ENCODE data around the gene LSS. TPM values are rescaled to one million over a fixed set of nuclear protein-coding genes. Genes with fewer than 3 reads are reported as not detected.

Gene LSS
- total and polyA plus RNA-seq, 2 experiments from 2014 or later, result 55.0 to 237 TPM

DNA sequence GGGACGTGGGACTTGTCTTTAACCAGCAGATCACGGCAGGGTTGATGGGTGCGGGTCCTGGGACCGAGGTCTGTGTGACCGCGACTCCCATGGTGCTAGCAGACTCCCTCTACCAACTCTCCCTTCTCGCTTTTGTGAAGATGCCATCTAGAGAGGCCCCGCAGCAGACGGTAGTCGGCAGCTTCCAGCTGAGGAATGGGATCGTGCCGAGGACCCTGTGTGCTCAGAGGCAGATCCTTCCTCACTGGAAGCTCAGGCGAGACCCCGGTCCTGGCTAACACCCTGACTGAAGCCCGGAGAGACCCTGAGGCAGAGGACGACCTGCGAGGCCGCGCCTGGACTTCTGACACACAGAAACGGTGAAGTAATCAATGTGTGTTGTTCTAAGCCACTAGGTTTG lies 31.8 kb downstream of the LSS start (continued):
- TF ChIP-seq EZH2 (IDR thresholded peaks at IDR 0.05; ENCODE audit: low read depth, unreplicated experiment) (no peak), JUNB (IDR thresholded peaks at IDR 0.05; ENCODE audit: unreplicated experiment) (no peak), CREB1 (CRISPR knock-in tag; IDR thresholded peaks at IDR 0.05; ENCODE audit: low read depth) (no peak), NANOG (IDR thresholded peaks at IDR 0.05; ENCODE audit: borderline replicate concordance) (no peak), ZNF331 (CRISPR knock-in tag; IDR thresholded peaks at IDR 0.05; ENCODE audit: low read depth) (no peak), STAT1 (IDR thresholded peaks at IDR 0.05; ENCODE audit: unreplicated experiment) (no peak), ETS1 (IDR thresholded peaks at IDR 0.05) (no peak), EZH2phosphoT487 (IDR thresholded peaks at IDR 0.05; ENCODE audit: unreplicated experiment) (no peak), POLR2AphosphoS5 (IDR thresholded peaks at IDR 0.05; ENCODE audit: low read depth) (no peak), ZNF114 (CRISPR knock-in tag; IDR thresholded peaks at IDR 0.05) (no peak)
- TF ChIP-seq, protein P1, sequence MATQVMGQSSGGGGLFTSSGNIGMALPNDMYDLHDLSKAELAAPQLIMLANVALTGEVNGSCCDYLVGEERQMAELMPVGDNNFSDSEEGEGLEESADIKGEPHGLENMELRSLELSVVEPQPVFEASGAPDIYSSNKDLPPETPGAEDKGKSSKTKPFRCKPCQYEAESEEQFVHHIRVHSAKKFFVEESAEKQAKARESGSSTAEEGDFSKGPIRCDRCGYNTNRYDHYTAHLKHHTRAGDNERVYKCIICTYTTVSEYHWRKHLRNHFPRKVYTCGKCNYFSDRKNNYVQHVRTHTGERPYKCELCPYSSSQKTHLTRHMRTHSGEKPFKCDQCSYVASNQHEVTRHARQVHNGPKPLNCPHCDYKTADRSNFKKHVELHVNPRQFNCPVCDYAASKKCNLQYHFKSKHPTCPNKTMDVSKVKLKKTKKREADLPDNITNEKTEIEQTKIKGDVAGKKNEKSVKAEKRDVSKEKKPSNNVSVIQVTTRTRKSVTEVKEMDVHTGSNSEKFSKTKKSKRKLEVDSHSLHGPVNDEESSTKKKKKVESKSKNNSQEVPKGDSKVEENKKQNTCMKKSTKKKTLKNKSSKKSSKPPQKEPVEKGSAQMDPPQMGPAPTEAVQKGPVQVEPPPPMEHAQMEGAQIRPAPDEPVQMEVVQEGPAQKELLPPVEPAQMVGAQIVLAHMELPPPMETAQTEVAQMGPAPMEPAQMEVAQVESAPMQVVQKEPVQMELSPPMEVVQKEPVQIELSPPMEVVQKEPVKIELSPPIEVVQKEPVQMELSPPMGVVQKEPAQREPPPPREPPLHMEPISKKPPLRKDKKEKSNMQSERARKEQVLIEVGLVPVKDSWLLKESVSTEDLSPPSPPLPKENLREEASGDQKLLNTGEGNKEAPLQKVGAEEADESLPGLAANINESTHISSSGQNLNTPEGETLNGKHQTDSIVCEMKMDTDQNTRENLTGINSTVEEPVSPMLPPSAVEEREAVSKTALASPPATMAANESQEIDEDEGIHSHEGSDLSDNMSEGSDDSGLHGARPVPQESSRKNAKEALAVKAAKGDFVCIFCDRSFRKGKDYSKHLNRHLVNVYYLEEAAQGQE (IDR thresholded peaks at IDR 0.05; ENCODE audit: unreplicated experiment), result no peak
- TF ChIP-seq, protein P2, sequence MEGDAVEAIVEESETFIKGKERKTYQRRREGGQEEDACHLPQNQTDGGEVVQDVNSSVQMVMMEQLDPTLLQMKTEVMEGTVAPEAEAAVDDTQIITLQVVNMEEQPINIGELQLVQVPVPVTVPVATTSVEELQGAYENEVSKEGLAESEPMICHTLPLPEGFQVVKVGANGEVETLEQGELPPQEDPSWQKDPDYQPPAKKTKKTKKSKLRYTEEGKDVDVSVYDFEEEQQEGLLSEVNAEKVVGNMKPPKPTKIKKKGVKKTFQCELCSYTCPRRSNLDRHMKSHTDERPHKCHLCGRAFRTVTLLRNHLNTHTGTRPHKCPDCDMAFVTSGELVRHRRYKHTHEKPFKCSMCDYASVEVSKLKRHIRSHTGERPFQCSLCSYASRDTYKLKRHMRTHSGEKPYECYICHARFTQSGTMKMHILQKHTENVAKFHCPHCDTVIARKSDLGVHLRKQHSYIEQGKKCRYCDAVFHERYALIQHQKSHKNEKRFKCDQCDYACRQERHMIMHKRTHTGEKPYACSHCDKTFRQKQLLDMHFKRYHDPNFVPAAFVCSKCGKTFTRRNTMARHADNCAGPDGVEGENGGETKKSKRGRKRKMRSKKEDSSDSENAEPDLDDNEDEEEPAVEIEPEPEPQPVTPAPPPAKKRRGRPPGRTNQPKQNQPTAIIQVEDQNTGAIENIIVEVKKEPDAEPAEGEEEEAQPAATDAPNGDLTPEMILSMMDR (conservative IDR thresholded peaks at IDR 0.05; ENCODE audit: low read depth in 2 of 2), result no peak

- Mint-ChIP-seq H3K9me3 (no peaks in the 10 kb centered on the region), H3K27ac (no peak overlapping the region), H3K36me3 (ENCODE audit: low read depth) (peaks cover 73% of the 10 kb centered on the region), H3K4me1 (no peaks in the 10 kb centered on the region), H3K4me3 (no peak overlapping the region), H3K27me3 (ENCODE audit: insufficient read depth, low read depth, poor library complexity) (peaks cover 7% of the 10 kb centered on the region)
- TF ChIP-seq, protein P2 (conservative IDR thresholded peaks at IDR 0.05; ENCODE audit: low read depth in 2 of 2), result no peak
- TF ChIP-seq POLR2AphosphoS5 (IDR thresholded peaks at IDR 0.05; ENCODE audit: low read depth), result no peak
- no peak for TF ChIP-seq ZNF114 (CRISPR knock-in tag; IDR thresholded peaks at IDR 0.05)
- no peak for TF ChIP-seq EZH2phosphoT487 (IDR thresholded peaks at IDR 0.05; ENCODE audit: unreplicated experiment)
- TF ChIP-seq, protein P1 (IDR thresholded peaks at IDR 0.05; ENCODE audit: unreplicated experiment), result no peak
- no peak for TF ChIP-seq ETS1 (IDR thresholded peaks at IDR 0.05)
- TF ChIP-seq STAT1 (IDR thresholded peaks at IDR 0.05; ENCODE audit: unreplicated experiment), result no peak
- TF ChIP-seq ZNF331 (CRISPR knock-in tag; IDR thresholded peaks at IDR 0.05; ENCODE audit: low read depth), result no peak
- TF ChIP-seq CREB1 (CRISPR knock-in tag; IDR thresholded peaks at IDR 0.05; ENCODE audit: low read depth), result no peak
- H2AFZ ChIP-seq, result no peak overlapping the region
- H3K27me3 ChIP-seq (ENCODE audit: insufficient read depth), result no peaks in the 10 kb centered on the region
- peaks cover 8% of the 10 kb centered on the region for H3F3A ChIP-seq (replicated peaks; ENCODE audit: low read depth)
- ATAC-seq (no peak), DNase-seq (ENCODE audit: low spot score) (no peak)
- no peak overlapping the region for H3K4me3 ChIP-seq
- H3K79me2 ChIP-seq (replicated peaks; ENCODE audit: insufficient read depth), result peaks cover 21% of the 10 kb centered on the region
- H3K27ac ChIP-seq (ENCODE audit: low read depth), result no peak overlapping the region
- H3K4me2 ChIP-seq, result no peak overlapping the region
- H3K9me2 ChIP-seq (ENCODE audit: insufficient read depth), result no peaks in the 10 kb centered on the region
- H3K36me3 ChIP-seq (ENCODE audit: insufficient read depth), result peaks cover 24% of the 10 kb centered on the region
- no peaks in the 10 kb centered on the region for H3K4me1 ChIP-seq (ENCODE audit: insufficient read depth)
- H4K20me1 ChIP-seq (replicated peaks; ENCODE audit: insufficient read depth), result peaks cover 10% of the 10 kb centered on the region
Observed at GRCh38 chr21:46195595-46196195, 32.9 kb downstream of the LSS start.
